GM18499 (cell line): ENCODE measurements around the gene RPTN.
"Not testable (repeated sequence)": the region's sequence is repeated elsewhere in the genome, so short reads cannot be mapped to it uniquely, and the experiment has no call there.

ENCODE experiments used
- ATAC-seq: cut with Tn5 transposase; IDR thresholded peaks from one replicate; pipeline ENCODE4 v1.9.1; 2021; ENCODE audit warnings: moderate number of reproducible peaks; ENCODE audit not compliant: insufficient read depth, unreplicated experiment

RPTN gene

GRCh38 chr1:152166966-152167365, 7.9 kb upstream of the RPTN start:
- ATAC-seq: no peak

GRCh38 chr1:152165286-152166077, 6.5 kb upstream of the RPTN start:
- no peak for ATAC-seq

- ATAC-seq: no peak
These were observed 5.6 kb upstream of the RPTN start for GRCh38 chr1:152164517-152165136.

GRCh38 chr1:152162792-152163463, 3.9 kb upstream of the RPTN start:
- no peak for ATAC-seq

- no peak for ATAC-seq
These were observed 1.5 kb upstream of the RPTN start for GRCh38 chr1:152160576-152160975.

- ATAC-seq: no peak
These were observed 5.0 kb downstream of the RPTN start for GRCh38 chr1:152153996-152154395.

- ATAC-seq: no peak
These were observed 7.4 kb downstream of the RPTN start for GRCh38 chr1:152151646-152152045.

- ATAC-seq: no peak
These were observed 10.0 kb downstream of the RPTN start for GRCh38 chr1:152148981-152149380.

- no peak for ATAC-seq
These were observed 11.0 kb downstream of the RPTN start for GRCh38 chr1:152148051-152148450.

- no peak for ATAC-seq
These were observed 13.3 kb downstream of the RPTN start for GRCh38 chr1:152145769-152146168.

GRCh38 chr1:152144674-152145183, 14.3 kb downstream of the RPTN start:
- not testable (repeated sequence) for ATAC-seq

- ATAC-seq: peak; percentile 65
These were observed 15.7 kb downstream of the RPTN start for GRCh38 chr1:152143150-152143887.

- ATAC-seq: no peak
These were observed 16.9 kb downstream of the RPTN start for GRCh38 chr1:152141971-152142584.

- no peak for ATAC-seq
These were observed 21.8 kb downstream of the RPTN start for GRCh38 chr1:152137215-152137614.

GRCh38 chr1:152130186-152130585, 28.8 kb downstream of the RPTN start:
- no peak for ATAC-seq

GRCh38 chr1:152127673-152128072, 31.4 kb downstream of the RPTN start:
- no peak for ATAC-seq

GRCh38 chr1:152125834-152126443, 33.1 kb downstream of the RPTN start:
- ATAC-seq: no peak

GRCh38 chr1:152118915-152119314, 40.1 kb downstream of the RPTN start:
- no peak for ATAC-seq

- no peak for ATAC-seq
These were observed 43.7 kb downstream of the RPTN start, which contains the start of gene TCHH for GRCh38 chr1:152115344-152115743. TSS of gene TCHH (minus strand) at chr1:152115444. CDS start at chr1:152114080, 1,364 bp downstream.
